Hematopoietic multipotent progenitor cell treated with erythropoietin and hydrocortisone succinate and interleukin-3 and kit ligand, for 8 days (in vitro differentiated cells): ENCODE data around the gene PARD6G.

Experiments
- DNase-seq: peaks from one replicate; pipeline ENCODE4 v3.0.0-alpha.2; 2015

PARD6G gene

DNA sequence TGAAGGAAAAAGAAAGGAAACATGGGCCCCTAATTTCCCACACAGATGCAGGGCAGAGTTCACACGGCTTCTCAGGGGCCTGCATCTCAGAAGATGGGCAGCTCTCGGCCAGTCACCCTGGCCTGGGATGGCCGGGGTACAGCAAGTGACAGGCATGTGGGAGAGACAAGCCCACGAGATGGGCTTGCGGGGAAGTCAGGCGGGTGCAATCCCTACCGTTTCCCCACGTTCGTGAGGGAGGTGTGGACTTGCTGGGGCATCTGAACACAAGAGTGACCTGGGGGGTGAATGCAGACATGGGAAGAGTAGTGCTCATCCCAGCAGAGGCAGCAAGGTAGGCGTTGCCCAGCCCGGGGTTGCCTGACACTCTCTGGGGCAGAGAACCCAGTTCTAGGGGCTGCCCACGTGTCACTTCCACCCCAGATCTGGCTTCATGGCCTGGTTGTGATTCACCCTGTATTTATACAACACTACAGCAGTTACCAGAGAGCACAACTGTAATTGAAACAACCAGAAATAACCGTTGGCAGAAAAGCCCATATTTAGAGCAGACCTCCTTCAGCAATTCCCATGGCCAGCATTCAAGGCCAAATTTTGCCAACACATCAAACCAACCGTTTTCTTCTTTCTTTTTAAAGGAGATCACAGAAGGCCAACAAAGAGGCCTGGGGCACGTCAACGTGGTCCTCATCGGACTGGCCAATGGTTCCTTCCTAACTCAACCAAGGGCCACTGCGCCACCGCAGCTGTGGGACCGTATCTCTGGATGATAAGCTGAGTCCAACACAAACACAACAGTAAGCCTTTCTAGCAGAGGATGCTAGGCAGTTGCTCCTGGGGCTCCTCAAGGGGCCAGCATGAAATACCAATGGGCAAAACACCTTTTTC, 58.4 kb downstream of the PARD6G start:
- no peak for DNase-seq

DNA sequence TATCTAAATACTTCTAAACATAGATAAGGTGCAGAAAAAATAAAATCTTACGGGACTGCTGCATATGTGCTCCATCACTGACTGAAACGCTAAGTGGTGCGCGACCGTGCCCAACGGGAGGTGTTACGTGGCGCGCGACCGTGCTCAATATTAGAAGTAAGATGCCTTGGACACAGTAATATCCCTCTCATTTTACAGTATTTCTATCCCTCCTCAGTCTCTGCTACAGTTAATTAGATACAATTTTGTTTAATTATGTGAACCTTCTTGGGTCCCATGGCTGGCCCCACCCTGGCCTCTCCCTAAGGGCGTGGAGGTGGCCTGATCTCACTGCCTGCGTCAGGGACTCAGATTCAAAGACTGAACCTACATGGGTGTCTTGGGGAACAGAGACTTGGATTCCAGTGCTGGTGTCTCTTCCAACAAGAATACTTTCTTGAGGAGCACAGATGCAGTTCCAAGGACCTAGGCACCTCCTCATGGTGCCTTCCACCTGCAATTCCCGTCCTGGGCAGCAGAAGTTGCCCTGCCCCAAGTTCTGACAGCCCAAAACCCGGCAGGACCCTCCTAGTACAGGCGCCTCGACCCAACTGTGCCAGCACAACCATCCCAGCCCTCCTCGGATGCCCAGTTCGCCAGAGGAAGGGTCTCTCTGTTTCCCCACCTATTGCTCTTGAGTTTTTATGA, 59.2 kb downstream of the PARD6G start:
- no peak for DNase-seq

DNA sequence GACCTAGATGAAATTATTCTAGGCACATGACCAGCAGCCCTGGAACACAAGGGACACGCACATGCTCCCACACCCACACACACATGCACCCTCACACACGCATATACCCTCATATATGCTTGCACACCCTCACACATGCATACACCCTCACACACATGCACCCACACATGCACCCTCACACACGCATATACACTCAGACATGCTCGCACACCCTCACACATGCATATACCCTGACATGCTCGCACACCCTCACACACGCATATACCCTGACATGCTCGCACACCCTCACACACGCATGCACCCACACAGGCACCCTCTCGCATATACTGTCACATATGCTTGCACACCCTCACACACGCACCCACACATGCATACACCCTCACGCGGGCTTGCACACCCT, 61.8 kb downstream of the PARD6G start:
- DNase-seq: no peak

DNA sequence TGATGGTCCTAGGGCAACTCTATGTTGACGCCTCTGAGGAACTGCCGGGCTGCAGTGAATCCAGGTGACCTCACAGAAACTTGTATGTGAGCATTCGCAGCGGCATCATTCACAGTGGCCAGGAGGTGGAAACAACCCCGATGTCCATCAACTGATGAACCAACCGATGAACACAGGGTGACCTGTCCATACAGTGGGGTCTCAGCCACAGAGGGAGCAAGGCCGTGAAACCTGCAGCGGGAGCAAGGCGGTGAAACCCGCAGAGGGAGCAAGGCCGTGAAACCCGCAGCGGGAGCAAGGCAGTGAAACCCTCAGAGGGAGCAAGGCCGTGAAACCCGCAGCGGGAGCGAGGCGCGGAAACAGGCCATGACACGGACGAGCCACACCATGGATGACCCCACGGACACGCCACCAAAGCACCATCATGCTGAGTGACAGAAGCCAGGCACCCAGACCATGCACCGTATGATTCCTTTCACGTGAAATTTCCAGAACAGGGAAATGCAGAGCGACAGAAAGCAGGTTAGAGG, 63.0 kb downstream of the PARD6G start:
- DNase-seq: no peak

DNA sequence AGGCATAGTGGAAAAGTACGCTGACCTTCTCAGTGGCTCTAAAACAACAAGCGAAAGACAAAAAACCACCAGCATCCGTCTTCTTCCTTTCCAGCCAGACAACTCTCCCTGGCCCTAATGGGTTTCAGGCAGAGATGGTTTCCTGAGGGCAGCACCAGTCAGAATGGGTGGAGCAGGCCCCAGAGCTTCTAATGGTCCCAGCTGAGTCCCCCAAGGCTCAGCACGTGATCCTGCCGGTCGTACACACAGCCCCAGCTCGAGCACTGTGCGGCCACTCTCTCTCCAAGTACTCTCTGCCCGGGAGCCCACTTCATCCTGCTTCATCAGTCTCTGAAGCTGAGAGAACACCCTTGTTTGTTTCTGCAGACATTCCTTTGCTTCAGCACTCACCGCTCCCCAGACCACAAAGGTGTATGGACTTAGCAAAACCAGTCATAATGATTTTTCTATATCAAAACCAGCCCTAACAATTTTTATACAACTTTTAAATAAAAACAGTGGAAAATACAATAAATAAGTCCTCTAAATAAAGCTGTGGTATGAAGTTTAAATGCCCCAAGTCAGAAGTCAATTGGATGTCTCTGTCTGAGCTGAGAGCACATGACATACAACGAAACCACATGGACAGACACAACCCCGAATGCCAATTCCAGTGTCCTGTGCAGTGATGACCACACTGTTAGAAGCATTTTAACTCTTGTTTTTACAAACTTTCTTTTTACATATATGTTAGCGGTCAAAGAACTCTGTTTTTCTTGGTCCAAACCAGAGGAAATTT, 63.9 kb downstream of the PARD6G start:
- DNase-seq: no peak

DNA sequence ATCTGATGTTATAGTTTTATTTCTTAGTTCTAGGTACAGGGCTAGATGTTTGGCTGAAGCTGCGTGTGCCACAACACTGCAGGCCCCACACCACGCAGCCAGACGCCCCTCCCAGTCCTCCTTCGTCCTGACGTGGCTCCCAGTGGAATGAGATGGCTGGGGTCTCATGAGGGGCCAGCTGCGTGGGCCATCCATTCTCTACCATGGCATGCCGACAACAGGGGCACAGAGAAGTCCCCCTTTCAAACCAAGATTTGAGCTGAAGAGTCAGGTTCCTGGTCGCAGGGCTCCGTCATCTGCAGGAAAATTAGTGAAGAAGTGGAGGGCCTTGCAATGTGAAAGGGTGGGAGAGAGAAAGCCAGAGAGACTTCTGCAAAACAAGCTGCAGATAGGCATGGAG, 64.5 kb downstream of the PARD6G start:
- no peak for DNase-seq

DNA sequence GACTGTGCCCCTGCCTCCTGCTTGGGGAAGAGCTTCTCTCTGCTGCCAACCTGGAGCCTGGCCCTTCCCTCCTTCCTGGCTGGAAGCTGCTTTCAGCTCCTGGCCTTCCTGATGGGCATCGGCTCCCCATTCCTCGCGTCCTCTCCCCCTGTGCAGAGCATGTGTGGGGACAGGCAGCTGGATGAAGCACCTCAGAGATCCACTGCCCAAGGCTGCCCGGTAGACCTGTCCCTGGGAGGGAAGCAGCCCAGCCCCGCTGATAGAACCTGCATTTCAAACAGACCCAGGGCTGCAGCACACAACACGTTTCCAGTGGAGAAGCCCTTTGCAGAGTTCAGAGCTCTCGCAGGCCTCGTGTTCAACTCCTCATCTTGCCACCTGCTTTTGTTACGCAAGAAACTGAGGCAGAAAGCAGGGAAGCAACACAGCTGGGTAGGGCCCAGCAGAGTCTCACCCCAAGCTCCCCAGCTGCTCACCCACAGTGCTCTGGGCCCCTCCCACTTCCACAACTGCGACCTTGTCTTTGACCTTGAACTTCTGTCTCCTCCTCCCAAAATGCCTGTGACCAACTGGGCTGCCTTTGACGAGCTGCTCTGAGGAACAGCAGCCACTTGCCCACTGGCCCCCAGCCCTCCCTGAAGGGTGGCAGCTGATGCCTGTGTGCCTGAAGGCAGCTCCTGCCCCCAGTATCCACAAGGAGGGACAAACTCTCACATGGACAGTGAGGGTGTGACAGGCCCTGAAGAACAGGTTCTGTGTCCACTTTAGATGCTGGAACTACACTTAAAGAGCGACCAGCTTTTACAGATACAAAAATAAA, 65.5 kb downstream of the PARD6G start:
- no peak for DNase-seq

DNA sequence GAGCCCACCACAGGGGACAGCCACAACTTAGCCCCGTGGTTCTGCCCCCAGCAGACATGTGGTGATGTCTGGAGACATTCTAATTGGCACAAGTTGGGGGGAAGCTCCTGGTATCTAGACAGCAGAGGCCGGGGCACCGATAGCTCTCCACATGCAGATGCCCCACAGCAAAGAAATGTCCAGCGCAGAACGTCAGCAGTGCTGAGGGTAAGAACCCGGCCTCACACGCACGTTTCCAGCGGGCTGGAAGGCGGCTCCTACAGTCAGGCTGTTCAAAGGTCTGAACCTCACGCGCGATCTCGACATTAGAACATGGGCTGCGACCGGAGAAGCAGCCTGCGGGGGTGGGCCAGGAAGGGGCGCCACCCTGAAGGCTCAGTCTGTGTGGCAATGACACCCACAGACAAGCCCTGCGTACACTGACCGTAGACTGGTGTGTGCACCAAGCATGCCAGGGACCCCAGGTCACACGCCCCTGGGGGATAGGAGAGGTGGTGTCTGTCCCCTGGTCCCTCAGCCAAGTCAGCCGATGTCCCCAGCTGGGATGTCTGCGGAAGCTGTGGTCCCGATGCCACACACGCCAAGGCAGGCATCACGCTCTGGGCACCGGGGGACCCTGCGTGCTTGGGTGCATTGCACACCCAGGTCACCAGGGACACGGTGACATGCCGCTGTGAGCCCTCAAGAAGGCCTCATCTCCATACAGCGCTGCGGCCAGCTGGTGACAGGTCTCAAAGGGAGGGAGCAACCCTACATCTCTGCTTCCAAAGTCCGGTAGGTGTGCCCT, 66.3 kb downstream of the PARD6G start:
- DNase-seq: no peak

DNA sequence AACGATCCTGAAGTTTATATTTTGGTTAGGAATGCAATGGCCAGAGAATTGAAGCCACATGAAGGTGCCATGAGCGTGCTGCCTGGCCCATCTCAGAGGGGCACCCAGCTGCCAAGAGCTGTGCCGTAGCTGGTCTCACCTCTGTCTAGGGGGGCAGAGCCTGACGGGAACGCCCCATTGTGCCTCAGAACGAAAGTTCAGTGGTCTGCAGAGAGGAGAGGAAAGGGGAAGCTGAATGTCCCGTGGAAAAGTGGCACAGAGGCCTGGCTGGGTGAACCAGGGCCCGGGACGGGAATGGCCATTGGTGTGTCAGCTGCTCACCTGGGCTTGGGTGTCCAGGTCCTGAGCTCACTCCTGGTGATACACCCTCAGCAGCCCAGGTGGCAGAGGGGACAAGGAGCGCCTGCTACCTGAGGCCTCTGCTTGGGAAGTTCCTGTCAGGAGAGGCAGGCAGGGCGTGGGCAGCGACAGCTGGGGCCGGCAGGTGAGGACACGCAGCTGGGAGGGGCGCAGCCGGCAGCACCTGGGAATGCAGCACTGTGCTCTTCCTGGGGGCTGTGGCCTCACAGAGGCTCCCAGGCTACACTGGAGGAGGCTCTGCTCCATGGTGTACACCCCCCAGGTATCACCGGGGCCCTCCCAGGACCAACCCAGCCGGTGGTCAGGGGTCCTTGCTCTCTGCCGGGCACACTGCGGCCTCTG, 67.3 kb downstream of the PARD6G start:
- DNase-seq: no peak

DNA sequence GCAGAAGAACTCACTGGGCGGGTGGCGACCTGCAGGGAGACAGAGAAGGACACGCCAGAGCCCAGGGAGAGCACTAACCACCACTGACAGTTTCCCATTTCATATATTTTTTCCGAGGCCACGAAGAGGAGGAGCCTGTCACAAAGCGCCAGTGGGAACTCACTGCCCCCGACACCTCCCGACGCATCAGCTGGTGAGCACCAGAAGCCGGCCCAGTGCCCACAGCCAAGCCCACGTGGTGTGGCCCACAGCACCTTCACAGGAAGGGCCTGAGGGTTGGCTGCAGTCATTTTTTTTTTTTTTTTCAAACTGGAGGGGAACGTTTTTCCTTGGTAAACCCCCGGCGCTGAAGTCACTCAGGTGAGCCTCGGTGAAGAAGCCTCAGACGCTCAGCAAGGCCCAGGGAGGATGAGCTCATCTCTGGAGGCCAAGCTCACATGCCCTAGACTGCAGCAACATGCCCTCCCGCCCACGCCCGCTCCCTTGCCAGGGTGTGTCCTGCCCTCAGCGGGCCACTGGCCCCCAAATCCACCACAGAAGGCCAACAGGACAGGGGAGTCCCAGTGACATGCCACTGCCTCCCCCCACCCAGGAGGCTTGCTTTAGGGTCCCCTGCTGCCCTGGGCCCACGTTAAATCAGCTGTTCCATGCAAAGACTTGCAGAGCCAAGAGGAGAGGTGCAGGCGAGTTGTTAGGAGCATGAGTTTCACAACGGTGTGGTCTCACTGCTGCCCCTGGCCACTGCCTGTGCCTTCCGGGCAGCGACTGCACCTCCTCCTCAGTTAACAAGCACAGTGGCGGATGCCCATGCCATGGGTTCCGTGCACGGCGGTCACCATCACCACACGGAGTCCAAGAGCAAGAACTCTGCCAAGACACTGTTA, 68.1 kb downstream of the PARD6G start:
- DNase-seq: no peak

DNA sequence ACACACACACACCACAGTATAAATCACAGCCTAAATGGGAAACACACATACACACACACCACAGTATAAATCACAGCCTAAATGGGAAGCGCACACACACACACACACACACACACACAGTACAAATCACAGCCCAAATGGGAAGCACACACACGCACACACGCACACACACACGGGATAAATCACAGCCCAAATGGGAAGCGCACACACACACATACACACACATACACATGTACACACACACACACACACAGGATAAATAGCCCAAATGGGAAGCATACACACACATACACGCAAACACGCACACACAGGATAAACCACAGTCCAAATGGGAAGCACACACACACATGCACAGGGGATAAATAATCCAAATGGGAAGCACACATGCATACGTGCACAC, 70.2 kb downstream of the PARD6G start:
- no peak for DNase-seq

DNA sequence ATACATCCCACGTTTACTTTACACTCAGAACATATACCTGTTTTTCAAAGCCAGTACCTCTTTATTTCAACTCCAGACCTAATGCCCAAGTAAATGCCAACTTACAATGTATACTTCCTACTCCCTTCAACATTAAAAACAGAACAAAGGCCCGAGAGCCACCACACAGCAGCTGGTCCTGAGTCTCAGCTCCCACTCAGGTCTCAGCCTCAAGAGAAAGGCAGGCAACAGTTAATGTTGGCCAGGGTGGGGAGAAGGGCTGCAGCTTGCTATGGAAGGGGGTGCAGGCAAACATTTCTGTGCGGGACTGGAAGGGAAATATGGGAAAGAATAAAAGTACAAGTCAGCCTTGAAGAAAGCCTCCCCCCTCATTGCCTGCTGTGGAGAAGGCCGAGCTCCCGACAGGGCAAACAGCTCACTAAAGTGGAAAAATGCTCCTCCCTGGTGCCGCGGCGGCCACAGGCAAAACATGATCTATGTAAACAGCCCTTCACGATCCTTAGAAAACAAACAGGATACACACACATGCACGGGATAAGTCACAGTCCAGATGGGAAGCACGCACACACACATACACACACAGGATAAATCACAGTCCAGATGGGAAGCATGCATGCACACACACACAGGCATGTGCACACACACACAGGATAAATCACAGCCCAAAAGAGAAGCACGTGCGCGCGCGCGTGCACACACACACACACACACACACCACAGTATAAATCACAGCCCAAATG, 70.8 kb downstream of the PARD6G start:
- DNase-seq: no peak

DNA sequence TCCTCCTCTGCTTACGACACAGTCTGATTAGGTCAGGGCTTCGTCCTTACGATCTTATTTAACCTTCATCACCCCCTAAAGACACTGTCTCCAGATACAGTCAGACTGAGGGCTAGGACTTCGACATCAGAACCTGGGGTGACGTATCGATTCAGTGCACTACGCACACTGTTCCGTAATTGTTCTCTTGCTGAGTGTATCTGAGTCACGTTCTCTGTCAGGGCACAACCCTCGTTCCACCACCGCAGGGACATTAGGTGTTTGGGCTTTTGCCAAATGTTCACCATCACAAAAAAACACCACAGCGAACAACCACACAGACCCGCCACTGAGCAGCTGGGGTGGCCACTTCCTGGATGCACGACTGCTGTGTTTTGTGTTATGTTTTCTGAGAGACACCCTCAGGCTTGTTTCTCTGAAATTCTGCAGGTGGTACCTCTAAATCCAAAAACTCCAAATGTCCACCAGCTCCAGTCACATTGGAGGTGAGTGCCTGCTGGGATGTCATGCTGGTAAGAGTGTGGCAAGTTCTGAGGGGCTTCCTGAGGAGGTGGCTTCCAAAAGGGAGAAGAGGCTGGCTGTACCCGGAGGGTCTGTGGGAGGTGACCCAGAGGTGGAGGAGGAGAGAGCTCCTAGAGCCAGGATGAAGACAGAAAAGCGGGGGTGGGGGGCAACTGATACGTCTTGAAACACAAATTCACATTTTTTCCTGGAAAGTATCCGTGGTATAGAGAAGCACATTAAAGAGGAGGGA, 71.7 kb downstream of the PARD6G start:
- DNase-seq: no peak

DNA sequence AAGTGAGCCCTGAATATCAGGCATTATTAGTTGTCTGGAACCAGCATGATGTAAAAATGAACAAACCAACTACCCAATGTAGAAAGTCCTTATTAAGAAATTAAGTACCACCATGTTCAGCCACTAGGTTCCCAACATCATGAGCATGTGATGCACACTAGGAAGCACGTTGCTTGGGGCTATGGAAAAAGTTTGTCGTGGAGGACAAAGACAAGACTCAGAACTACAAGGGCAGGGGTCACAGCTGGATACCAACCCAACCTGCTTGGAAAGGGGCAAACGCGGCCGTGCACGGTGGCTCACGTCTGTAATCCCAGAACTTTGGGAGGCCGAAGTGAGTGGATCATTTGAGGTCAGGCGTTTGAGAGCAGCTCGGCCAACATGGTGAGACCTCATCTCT, 74.3 kb downstream of the PARD6G start:
- DNase-seq: no peak

DNA sequence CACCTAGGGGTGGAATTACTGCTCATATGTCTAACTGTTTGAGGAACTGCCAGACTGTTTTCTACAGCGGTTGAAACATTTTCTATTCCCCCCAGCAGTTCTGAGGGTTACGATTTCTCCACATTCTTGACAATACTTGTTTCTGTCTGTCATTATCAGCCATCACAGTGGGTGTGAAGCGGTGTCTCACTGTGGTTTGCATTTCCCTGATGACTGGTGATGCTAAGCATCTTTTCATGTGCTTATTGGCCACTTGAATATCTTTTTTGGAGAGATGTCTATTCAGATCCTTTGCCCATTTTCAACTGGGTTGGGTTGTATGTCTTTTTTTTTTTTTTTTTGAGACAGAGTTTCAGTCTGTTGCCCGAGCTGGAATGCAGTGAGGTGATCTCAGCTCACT, 75.3 kb downstream of the PARD6G start:
- DNase-seq: no peak

DNA sequence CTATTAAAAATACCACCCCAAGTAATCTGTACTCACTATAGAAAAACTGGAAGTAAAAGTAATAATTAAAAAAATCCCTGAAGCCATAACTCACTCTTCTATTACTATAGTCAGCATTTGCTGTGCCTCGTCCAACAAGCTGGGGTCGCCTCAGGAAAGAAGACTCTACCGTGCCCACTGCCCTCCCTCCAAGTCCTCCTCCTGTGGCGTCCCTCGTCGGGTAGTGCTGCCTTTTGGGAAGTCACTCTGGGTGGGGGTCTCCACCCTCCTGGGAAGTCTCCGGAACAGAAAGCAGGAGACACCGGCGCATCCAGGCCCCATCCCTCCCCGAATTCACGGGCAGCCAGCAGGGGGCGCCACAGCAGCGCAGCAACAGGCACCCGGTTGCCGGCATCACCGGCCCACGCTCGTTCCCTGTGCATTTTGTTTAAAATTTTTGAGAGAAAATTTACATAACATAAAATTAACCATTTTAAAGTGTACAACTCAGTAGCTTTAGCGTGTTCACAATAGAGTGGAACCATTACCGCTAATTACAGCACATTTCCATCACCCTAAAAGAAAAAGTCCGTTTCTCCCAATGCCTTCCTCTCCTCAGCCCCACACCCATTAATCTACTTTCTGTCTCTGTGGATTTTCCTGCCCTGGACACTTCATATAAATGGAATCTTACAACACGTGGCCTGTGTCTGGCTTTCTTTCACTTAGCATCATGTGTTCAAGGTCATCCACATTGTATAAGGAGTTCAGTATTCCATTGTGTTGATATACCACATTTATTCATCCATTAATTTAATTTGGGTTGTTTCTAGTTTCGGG, 76.1 kb downstream of the PARD6G start:
- DNase-seq: peak; percentile 11

DNA sequence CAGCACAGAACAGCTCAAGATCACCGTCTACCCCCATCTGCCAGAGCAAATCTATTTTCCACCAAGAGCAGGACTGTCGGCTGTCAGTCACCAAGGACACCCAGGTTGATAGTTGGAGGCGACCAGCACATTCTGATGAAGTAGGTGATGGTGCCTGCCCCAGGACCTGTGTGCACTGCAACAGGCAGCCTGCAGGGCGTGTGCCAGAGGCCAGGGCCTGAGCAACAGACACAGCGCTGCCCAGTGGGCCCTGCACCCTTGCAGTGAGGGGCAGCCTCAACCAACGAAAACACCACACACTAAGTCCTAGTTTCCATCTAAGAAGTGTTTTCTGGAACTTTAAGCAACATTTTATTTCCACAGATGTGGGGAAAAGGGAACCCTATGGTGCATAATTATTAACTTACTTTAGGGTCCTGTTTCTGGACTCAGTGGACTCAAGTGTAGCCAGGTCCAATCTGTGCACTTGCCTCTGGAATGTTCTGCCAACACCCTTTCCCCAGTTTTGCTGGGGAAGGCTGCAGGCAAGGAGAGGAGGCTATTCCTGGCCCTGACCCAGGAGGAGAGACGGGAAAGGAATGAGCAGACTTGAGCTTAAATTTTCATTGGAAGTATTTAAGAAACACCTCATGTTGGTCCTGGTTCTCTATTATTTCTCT, 76.8 kb downstream of the PARD6G start:
- no peak for DNase-seq
